Hepatocyte (in vitro differentiated cells): ENCODE measurements around the gene CCDC81. TPM values are rescaled to one million over a fixed set of nuclear protein-coding genes. Genes with fewer than 3 reads are reported as not detected.

Experiments used
- DNase-seq: peaks from one replicate; pipeline ENCODE4 v3.0.0-alpha.2; 2016; ENCODE audit warnings: low spot score
- H2AFZ ChIP-seq: fragments of 200-600 bp; sonication (generic); 2 replicates; pipeline ENCODE4 v1.6.0; 2016; ENCODE audit warnings: antibody characterized with exemption, mild to moderate bottlenecking
- H3K27ac ChIP-seq: fragments of 200-600 bp; sonication (generic); 2 replicates; pipeline ENCODE4 v1.5.1; 2016; ENCODE audit warnings: mild to moderate bottlenecking
- H3K27me3 ChIP-seq: fragments of 200-600 bp; sonication (generic); 2 replicates; pipeline ENCODE4 v1.6.1; 2016
- H3K36me3 ChIP-seq: fragments of 200-600 bp; sonication (generic); replicated peaks from 2 replicates; pipeline ENCODE4 v1.5.1; 2016; ENCODE audit warnings: low read depth; ENCODE audit not compliant: insufficient read depth
- H3K4me1 ChIP-seq: fragments of 200-600 bp; sonication (generic); 2 replicates; pipeline ENCODE4 v1.5.1; 2016; ENCODE audit warnings: mild to moderate bottlenecking, moderate library complexity; ENCODE audit not compliant: insufficient read depth
- H3K4me2 ChIP-seq: fragments of 200-600 bp; sonication (generic); 2 replicates; pipeline ENCODE4 v1.6.0; 2016
- H3K4me3 ChIP-seq: fragments of 200-600 bp; sonication (generic); 2 replicates; pipeline ENCODE4 v1.5.1; 2016; ENCODE audit warnings: mild to moderate bottlenecking
- H3K79me2 ChIP-seq: fragments of 200-600 bp; sonication (generic); 2 replicates; pipeline ENCODE4 v1.6.0; 2017; ENCODE audit warnings: mild to moderate bottlenecking
- H3K9me2 ChIP-seq: fragments of 200-600 bp; sonication (generic); replicated peaks from 2 replicates; pipeline ENCODE4 v1.6.0; 2017; ENCODE audit warnings: mild to moderate bottlenecking; ENCODE audit not compliant: insufficient read depth
- H3K9me3 ChIP-seq: fragments of 200-600 bp; sonication (generic); 2 replicates; pipeline ENCODE4 v1.5.1; 2016; ENCODE audit warnings: low read depth, mild to moderate bottlenecking
- H4K20me1 ChIP-seq: fragments of 200-600 bp; sonication (generic); 2 replicates; pipeline ENCODE4 v1.6.0; 2016; ENCODE audit warnings: mild to moderate bottlenecking; ENCODE audit not compliant: insufficient read depth, poor library complexity, severe bottlenecking
- CTCF ChIP-seq: fragments of 200-600 bp; sonication (generic); IDR thresholded peaks from 2 replicates; pipeline ENCODE4 v1.5.1; 2016; ENCODE audit warnings: antibody characterized with exemption, mild to moderate bottlenecking; ENCODE audit not compliant: poor library complexity
- EZH2 ChIP-seq: fragments of 200-600 bp; sonication (generic); IDR thresholded peaks from 2 replicates; pipeline ENCODE4 v1.6.1; 2016; ENCODE audit warnings: antibody characterized with exemption, mild to moderate bottlenecking, borderline replicate concordance
- EZH2phosphoT487 ChIP-seq: fragments of 200-600 bp; sonication (generic); IDR thresholded peaks from one replicate; pipeline ENCODE4 v1.6.1; 2018; ENCODE audit warnings: antibody characterized with exemption, mild to moderate bottlenecking, low read depth, moderate library complexity; ENCODE audit not compliant: unreplicated experiment, severe bottlenecking
- WGBS: methylation state at CpG from one replicate; pipeline ENCODE4 v1.1.6; 2016; ENCODE audit warnings: low lambda C conversion rate; ENCODE audit errors: missing lambda C conversion rate; 5-methylcytosine and 5-hydroxymethylcytosine counted together
- polyA plus RNA-seq: library from polyadenylated mRNA; unstranded; fragments of >200 nt; fragmentation: Nextera tagmentation; extraction: Ambion mirVana; gene quantifications from 2 replicates; pipeline ENCODE4 v1.2.1, GENCODE V29; 2016
- total RNA-seq: library from RNA; depleted of rRNA; stranded (reverse); fragments of >200 nt; gene quantifications from 2 replicates; pipeline ENCODE4 v1.2.3, GENCODE V29; 2014

CCDC81 gene
- total and polyA plus RNA-seq, 2 experiments from 2014 or later, result 0.16 to 0.33 TPM

GRCh38 chr11:86442420-86442819 is 67.7 kb downstream of the CCDC81 start:
- Histone ChIP-seq H2AFZ (no peak overlapping the region), H3K9me3 (no peaks in the 10 kb centered on the region), H4K20me1 (no peaks in the 10 kb centered on the region), H3K4me1 (no peaks in the 10 kb centered on the region), H3K36me3 (no peaks in the 10 kb centered on the region), H3K4me3 (no peak overlapping the region), H3K79me2 (no peaks in the 10 kb centered on the region), H3K4me2 (no peak overlapping the region), H3K27me3 (no peaks in the 10 kb centered on the region), H3K9me2 (no peaks in the 10 kb centered on the region), H3K27ac (no peak overlapping the region)
- WGBS, result 74% methylated on average over 2 of the region's 2 CpGs
- no peak for TF ChIP-seq CTCF
- no peak for TF ChIP-seq EZH2
- no peak for TF ChIP-seq EZH2phosphoT487
- DNase-seq, result no peak

GRCh38 chr11:86442827-86443226 is 68.1 kb downstream of the CCDC81 start:
- 88% methylated on average over 5 of the region's 5 CpGs for WGBS
- no peak overlapping the region for H3K4me2 ChIP-seq

GRCh38 chr11:86443415-86443814 is 68.7 kb downstream of the CCDC81 start:
- Histone ChIP-seq H3K4me3 (no peak overlapping the region), H3K27ac (no peak overlapping the region), H4K20me1 (no peaks in the 10 kb centered on the region), H3K9me3 (no peaks in the 10 kb centered on the region), H3K27me3 (no peaks in the 10 kb centered on the region), H3K9me2 (no peaks in the 10 kb centered on the region), H2AFZ (no peak overlapping the region), H3K4me2 (no peak overlapping the region), H3K4me1 (no peaks in the 10 kb centered on the region), H3K36me3 (no peaks in the 10 kb centered on the region), H3K79me2 (no peaks in the 10 kb centered on the region)
- DNase-seq, result no peak
- TF ChIP-seq CTCF (no peak), EZH2phosphoT487 (no peak), EZH2 (no peak)
- WGBS, result 0% methylated on average over 1 of the region's 1 CpG

More at GRCh38 chr11:86442827-86443226, 68.1 kb downstream of the CCDC81 start:
- Histone ChIP-seq H3K9me3 (no peaks in the 10 kb centered on the region), H3K9me2 (no peaks in the 10 kb centered on the region), H3K27ac (no peak overlapping the region), H3K36me3 (no peaks in the 10 kb centered on the region), H4K20me1 (no peaks in the 10 kb centered on the region), H3K79me2 (no peaks in the 10 kb centered on the region), H2AFZ (no peak overlapping the region), H3K27me3 (no peaks in the 10 kb centered on the region), H3K4me3 (no peak overlapping the region), H3K4me1 (no peaks in the 10 kb centered on the region)
- DNase-seq, result no peak
- no peak for TF ChIP-seq EZH2
- TF ChIP-seq CTCF, result no peak
- TF ChIP-seq EZH2phosphoT487, result no peak

GRCh38 chr11:86444981-86445380 is 70.3 kb downstream of the CCDC81 start:
- Histone ChIP-seq H3K4me2 (no peak overlapping the region), H3K27ac (no peak overlapping the region), H3K4me3 (no peak overlapping the region), H3K4me1 (no peaks in the 10 kb centered on the region), H3K79me2 (no peaks in the 10 kb centered on the region), H4K20me1 (no peaks in the 10 kb centered on the region), H2AFZ (no peak overlapping the region), H3K27me3 (no peaks in the 10 kb centered on the region), H3K9me2 (no peaks in the 10 kb centered on the region), H3K9me3 (no peaks in the 10 kb centered on the region), H3K36me3 (no peaks in the 10 kb centered on the region)
- 89% methylated on average over 1 of the region's 1 CpG for WGBS
- DNase-seq, result no peak
- TF ChIP-seq CTCF (no peak), EZH2phosphoT487 (no peak), EZH2 (no peak)
